ENCODE results near the gene UBTD2.

UBTD2 gene

GRCh38 chr5:172283862-172284610, 472 bp upstream of the UBTD2 start:
- Histone ChIP-seq H3K27me3 (no peaks in the 10 kb centered on the region), H3K9me3 (replicated peaks in 1 of 11) (peaks cover 0 to 7% (median 1%) of the 10 kb centered on the region in 11 experiments; a peak in 9 of 22 replicates), H3K4me1 (peaks cover 25 to 44% (median 36%) of the 10 kb centered on the region in 10 experiments), H3K4me2 (peak overlapping the region; percentile 82 to 100 (median 96)), H3K27ac (peak overlapping the region; percentile 85 to 95 (median 93)), H4K20me1 (peaks cover 18 to 45% (median 39%) of the 10 kb centered on the region in 11 experiments; a peak in 21 of 22 replicates), H3K4me3 (peak overlapping the region; percentile 66 to 98 (median 92)), H3K36me3 (peaks cover 3 to 21% (median 10%) of the 10 kb centered on the region in 11 experiments; a peak in 21 of 22 replicates), H3K9ac (peak overlapping the region; percentile 81 to 97 (median 95))
- TF ChIP-seq Cebpa-rat (IDR thresholded peaks at IDR 0.05): no peak

DNA sequence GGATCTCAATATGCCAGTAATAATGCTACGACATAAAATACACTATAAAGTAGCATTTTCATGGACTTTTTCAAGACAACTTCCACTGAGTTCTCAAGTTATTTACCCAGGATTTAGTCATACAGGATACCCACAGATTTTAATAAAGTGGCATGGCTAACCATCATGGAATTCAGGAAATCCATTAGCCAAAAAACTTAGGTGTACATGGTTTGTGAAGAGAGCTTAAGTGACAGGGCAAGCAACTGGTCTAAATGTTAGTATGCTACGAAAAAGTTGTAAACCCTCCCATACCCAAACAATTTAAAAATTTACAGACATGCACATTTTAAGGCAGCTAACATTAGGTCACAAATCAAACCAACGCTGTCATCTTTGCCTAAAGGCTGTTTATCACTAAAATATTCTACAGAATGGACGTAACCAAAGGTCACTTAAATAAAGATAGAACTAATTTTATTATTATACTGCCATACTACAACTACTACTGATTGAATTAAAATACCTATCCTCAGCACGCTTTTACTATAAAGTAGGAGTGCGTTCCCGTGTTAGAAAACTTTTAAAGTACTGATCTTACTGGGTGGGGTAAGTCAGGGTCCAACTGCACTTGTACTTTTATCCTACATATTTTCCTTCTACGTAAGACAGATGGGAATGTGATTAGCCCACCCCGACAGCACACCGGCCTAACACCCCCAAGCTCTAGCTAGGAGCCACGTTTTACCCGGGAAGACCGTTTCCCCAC, 1.1 kb downstream of the UBTD2 start:
- TF ChIP-seq Cebpa-rat (IDR thresholded peaks at IDR 0.05): no peak
- Histone ChIP-seq H3K4me1 (peaks cover 26 to 51% (median 39%) of the 10 kb centered on the region in 10 experiments), H3K27ac (peak overlapping the region; percentile 85 to 95 (median 93)), H3K27me3 (no peaks in the 10 kb centered on the region), H3K4me2 (peak overlapping the region; percentile 82 to 96 (median 90)), H3K36me3 (peaks cover 7 to 37% (median 25%) of the 10 kb centered on the region in 11 experiments), H3K4me3 (peak overlapping the region; percentile 66 to 98 (median 92)), H3K9me3 (replicated peaks in 1 of 11) (peaks cover 0 to 19% (median 14%) of the 10 kb centered on the region in 11 experiments; a peak in 16 of 22 replicates), H4K20me1 (peaks cover 18 to 58% (median 47%) of the 10 kb centered on the region in 11 experiments; a peak in 21 of 22 replicates), H3K9ac (peak overlapping the region; percentile 81 to 97 (median 95))

DNA sequence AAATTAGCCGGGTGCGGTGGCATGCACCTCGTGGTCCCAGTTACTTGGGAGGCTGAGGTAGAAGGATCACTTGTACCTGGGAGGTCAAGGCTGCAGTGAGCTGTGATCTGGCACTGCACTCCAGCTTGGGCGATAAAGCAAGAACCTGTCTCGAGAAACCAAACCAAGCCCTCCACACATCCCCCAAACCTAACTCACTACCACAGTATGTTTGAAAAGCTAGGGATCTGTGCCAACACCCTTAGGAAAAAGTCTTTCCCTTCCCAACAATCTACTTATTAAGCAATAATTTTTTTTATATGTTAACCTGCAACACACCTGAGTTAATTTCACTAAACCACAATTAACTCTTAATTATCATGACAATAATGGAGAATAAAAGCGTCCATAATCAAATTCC, 2.2 kb downstream of the UBTD2 start:
- Histone ChIP-seq H4K20me1 (peaks cover 18 to 69% (median 56%) of the 10 kb centered on the region in 11 experiments; a peak in 21 of 22 replicates), H3K27ac (peak overlapping the region in 1 of 11 experiments; percentile 92; a peak in 1 of 22 replicates), H3K9ac (peak overlapping the region; percentile 81 to 97 (median 95); a peak in 19 of 22 replicates), H3K27me3 (no peaks in the 10 kb centered on the region), H3K36me3 (peaks cover 7 to 48% (median 36%) of the 10 kb centered on the region in 11 experiments), H3K9me3 (replicated peaks in 1 of 11) (peaks cover 0 to 20% (median 14%) of the 10 kb centered on the region in 11 experiments; a peak in 16 of 22 replicates), H3K4me1 (peaks cover 34 to 62% (median 49%) of the 10 kb centered on the region in 10 experiments), H3K4me2 (peak overlapping the region; percentile 82 to 96 (median 90)), H3K4me3 (peak overlapping the region; percentile 66 to 98 (median 92); a peak in 18 of 20 replicates)
- TF ChIP-seq Cebpa-rat (IDR thresholded peaks at IDR 0.05): no peak

GRCh38 chr5:172280929-172281328, 2.6 kb downstream of the UBTD2 start:
- peak overlapping the region in 7 of 10 experiments; percentile 66 to 98 (median 93); a peak in 11 of 20 replicates for H3K4me3 ChIP-seq
- TF ChIP-seq Cebpa-rat (IDR thresholded peaks at IDR 0.05): no peak
- peaks cover 18 to 73% (median 60%) of the 10 kb centered on the region in 11 experiments; a peak in 21 of 22 replicates for H4K20me1 ChIP-seq
- H3K4me2 ChIP-seq: peak overlapping the region; percentile 82 to 96 (median 90)
- H3K9ac ChIP-seq: peak overlapping the region in 8 of 11 experiments; percentile 3 to 97 (median 96); a peak in 9 of 22 replicates
- no peaks in the 10 kb centered on the region for H3K27me3 ChIP-seq
- no peak overlapping the region for H3K27ac ChIP-seq
- peaks cover 35 to 64% (median 51%) of the 10 kb centered on the region in 10 experiments for H3K4me1 ChIP-seq
- peaks cover 0 to 20% (median 14%) of the 10 kb centered on the region in 11 experiments; a peak in 16 of 22 replicates for H3K9me3 ChIP-seq (replicated peaks in 1 of 11)
- H3K36me3 ChIP-seq: peaks cover 7 to 52% (median 41%) of the 10 kb centered on the region in 11 experiments

GRCh38 chr5:172280317-172280716, 3.2 kb downstream of the UBTD2 start:
- no peak for TF ChIP-seq Cebpa-rat (IDR thresholded peaks at IDR 0.05)
- no peak overlapping the region for H3K4me3 ChIP-seq
- H3K4me2 ChIP-seq: peak overlapping the region in 7 of 11 experiments; percentile 20 to 96 (median 90); a peak in 10 of 22 replicates
- H3K27ac ChIP-seq: no peak overlapping the region
- no peaks in the 10 kb centered on the region for H3K27me3 ChIP-seq
- peaks cover 7 to 53% (median 41%) of the 10 kb centered on the region in 11 experiments for H3K36me3 ChIP-seq
- H3K9me3 ChIP-seq (replicated peaks in 1 of 11): peaks cover 0 to 20% (median 14%) of the 10 kb centered on the region in 11 experiments; a peak in 16 of 22 replicates
- peaks cover 18 to 79% (median 66%) of the 10 kb centered on the region in 11 experiments; a peak in 21 of 22 replicates for H4K20me1 ChIP-seq
- H3K4me1 ChIP-seq: peaks cover 35 to 64% (median 51%) of the 10 kb centered on the region in 10 experiments
- H3K9ac ChIP-seq: no peak overlapping the region; a peak in 1 of 22 replicates

DNA sequence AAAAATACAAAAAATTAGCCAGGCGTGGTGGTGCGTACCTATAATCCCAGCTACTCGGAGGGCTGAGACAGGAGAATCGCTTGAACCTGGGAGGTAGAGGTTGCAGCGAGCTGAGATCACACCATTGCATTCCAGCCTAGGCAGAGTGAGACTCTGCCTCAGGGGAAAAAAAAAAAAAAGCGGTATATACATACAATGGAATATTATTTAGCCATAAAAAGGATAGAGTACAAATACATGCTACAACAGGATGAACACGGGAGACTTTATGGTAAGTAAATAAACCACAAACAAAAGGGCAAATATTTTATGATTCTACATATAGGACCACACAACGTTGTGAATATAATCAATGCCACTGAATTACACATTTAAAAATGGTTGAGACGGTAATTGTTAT, 5.2 kb downstream of the UBTD2 start:
- no peaks in the 10 kb centered on the region for H3K27me3 ChIP-seq
- H3K9me3 ChIP-seq (replicated peaks in 1 of 11): peaks cover 0 to 22% (median 18%) of the 10 kb centered on the region in 11 experiments; a peak in 17 of 22 replicates
- no peak overlapping the region for H3K4me3 ChIP-seq
- TF ChIP-seq Cebpa-rat (IDR thresholded peaks at IDR 0.05): no peak
- H3K9ac ChIP-seq: no peak overlapping the region
- H3K4me1 ChIP-seq: peaks cover 35 to 77% (median 50%) of the 10 kb centered on the region in 10 experiments
- peak overlapping the region in 1 of 11 experiments; percentile 70; a peak in 1 of 22 replicates for H3K4me2 ChIP-seq
- H3K27ac ChIP-seq: no peak overlapping the region
- H3K36me3 ChIP-seq: peaks cover 7 to 62% (median 48%) of the 10 kb centered on the region in 11 experiments
- peaks cover 36 to 98% (median 77%) of the 10 kb centered on the region in 11 experiments; a peak in 21 of 22 replicates for H4K20me1 ChIP-seq

DNA sequence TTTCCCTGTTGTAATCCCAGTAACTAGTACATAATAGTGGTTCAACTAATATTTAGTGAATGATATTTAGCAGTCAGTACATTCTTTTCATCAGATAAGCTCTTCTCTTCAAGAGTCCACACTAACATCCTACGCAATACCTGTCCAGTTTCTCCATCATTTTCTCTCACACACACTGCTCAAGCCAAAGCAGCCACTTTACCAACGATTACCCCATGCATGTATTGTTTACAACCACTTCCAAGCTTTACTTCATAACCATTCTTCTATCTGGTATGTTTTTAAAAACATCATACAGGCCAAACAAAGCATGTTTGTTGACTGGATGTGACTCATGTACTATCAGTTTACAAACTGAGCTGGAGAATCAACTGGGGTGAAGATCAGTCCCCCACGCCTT, 7.3 kb downstream of the UBTD2 start:
- no peak for TF ChIP-seq Cebpa-rat (IDR thresholded peaks at IDR 0.05)
- peaks cover 34 to 98% (median 79%) of the 10 kb centered on the region in 11 experiments; a peak in 21 of 22 replicates for H4K20me1 ChIP-seq
- H3K36me3 ChIP-seq: peaks cover 7 to 61% (median 49%) of the 10 kb centered on the region in 11 experiments
- H3K9me3 ChIP-seq (replicated peaks in 1 of 11): peaks cover 0 to 22% (median 18%) of the 10 kb centered on the region in 11 experiments; a peak in 17 of 22 replicates
- H3K4me2 ChIP-seq: peak overlapping the region in 8 of 11 experiments; percentile 42 to 72 (median 57); a peak in 14 of 22 replicates
- H3K27me3 ChIP-seq: no peaks in the 10 kb centered on the region
- H3K4me3 ChIP-seq: no peak overlapping the region
- peaks cover 38 to 90% (median 54%) of the 10 kb centered on the region in 10 experiments for H3K4me1 ChIP-seq
- 0 out of 22 replicates have a peak overlapping the region, but pooled peaks of 1 of the 11 experiments have one; percentile 29 for H3K9ac ChIP-seq
- peak overlapping the region in 8 of 11 experiments; percentile 5 to 68 (median 25); a peak in 6 of 22 replicates for H3K27ac ChIP-seq
